Measurements from ENCODE around the gene AGXT2.
A peak's percentile ranks its signal among the peaks of the same experiment; 100 is the strongest.

Gene AGXT2

GRCh38 chr5:35094948-35095347, 47.2 kb upstream of the AGXT2 start:
- Histone ChIP-seq H2AFZ (ENCODE audit: low read depth, low read length) (no peak overlapping the region), H3K9ac (ENCODE audit: low read length) (no peak overlapping the region), H3K4me2 (ENCODE audit: low read length) (no peak overlapping the region), H3K36me3 (replicated peaks; ENCODE audit: low read depth, low read length) (no peaks in the 10 kb centered on the region), H3K4me3 (ENCODE audit: low read length) (no peak overlapping the region), H4K20me1 (ENCODE audit: insufficient read depth, low read length) (no peaks in the 10 kb centered on the region), H3K9me3 (ENCODE audit: insufficient read depth, low read length) (no peaks in the 10 kb centered on the region), H3K27ac (ENCODE audit: low read length) (no peak overlapping the region), H3K4me1 (ENCODE audit: low read length) (peaks cover 4% of the 10 kb centered on the region; the same call in 1 of the 2 replicates), H3K79me2 (ENCODE audit: low read length) (no peaks in the 10 kb centered on the region), H3K27me3 (ENCODE audit: low read depth, low read length) (no peaks in the 10 kb centered on the region)
- TF ChIP-seq CTCF (IDR thresholded peaks at IDR 0.05; ENCODE audit: low read depth, low read length) (no peak), EZH2phosphoT487 (IDR thresholded peaks at IDR 0.05; ENCODE audit: low read depth) (no peak)

GRCh38 chr5:35092703-35093102, 45.0 kb upstream of the AGXT2 start:
- H3K4me3 ChIP-seq (ENCODE audit: low read length), result no peak overlapping the region
- H3K4me2 ChIP-seq (ENCODE audit: low read length), result no peak overlapping the region
- H3K9me3 ChIP-seq (ENCODE audit: insufficient read depth, low read length), result no peaks in the 10 kb centered on the region
- H3K27me3 ChIP-seq (ENCODE audit: low read depth, low read length), result peaks cover 13% of the 10 kb centered on the region
- H3K4me1 ChIP-seq (ENCODE audit: low read length), result peaks cover 4% of the 10 kb centered on the region; the same call in 1 of the 2 replicates
- H4K20me1 ChIP-seq (ENCODE audit: insufficient read depth, low read length), result no peaks in the 10 kb centered on the region
- no peaks in the 10 kb centered on the region for H3K36me3 ChIP-seq (replicated peaks; ENCODE audit: low read depth, low read length)
- no peak for TF ChIP-seq EZH2phosphoT487 (IDR thresholded peaks at IDR 0.05; ENCODE audit: low read depth)
- no peak for TF ChIP-seq CTCF (IDR thresholded peaks at IDR 0.05; ENCODE audit: low read depth, low read length)
- no peak overlapping the region for H3K9ac ChIP-seq (ENCODE audit: low read length)
- H2AFZ ChIP-seq (ENCODE audit: low read depth, low read length), result no peak overlapping the region
- no peak overlapping the region for H3K27ac ChIP-seq (ENCODE audit: low read length)
- H3K79me2 ChIP-seq (ENCODE audit: low read length), result no peaks in the 10 kb centered on the region

GRCh38 chr5:35091704-35092103, 44.0 kb upstream of the AGXT2 start:
- Histone ChIP-seq H3K27me3 (ENCODE audit: low read depth, low read length) (peaks cover 15% of the 10 kb centered on the region), H3K36me3 (replicated peaks; ENCODE audit: low read depth, low read length) (no peaks in the 10 kb centered on the region), H3K9ac (ENCODE audit: low read length) (no peak overlapping the region), H3K9me3 (ENCODE audit: insufficient read depth, low read length) (no peaks in the 10 kb centered on the region), H4K20me1 (ENCODE audit: insufficient read depth, low read length) (no peaks in the 10 kb centered on the region), H3K4me2 (ENCODE audit: low read length) (no peak overlapping the region), H3K27ac (ENCODE audit: low read length) (no peak overlapping the region), H3K79me2 (ENCODE audit: low read length) (no peaks in the 10 kb centered on the region), H3K4me1 (ENCODE audit: low read length) (peaks cover 4% of the 10 kb centered on the region; the same call in 1 of the 2 replicates), H3K4me3 (ENCODE audit: low read length) (no peak overlapping the region), H2AFZ (ENCODE audit: low read depth, low read length) (no peak overlapping the region)
- TF ChIP-seq EZH2phosphoT487 (IDR thresholded peaks at IDR 0.05; ENCODE audit: low read depth) (no peak), CTCF (IDR thresholded peaks at IDR 0.05; ENCODE audit: low read depth, low read length) (no peak)

DNA sequence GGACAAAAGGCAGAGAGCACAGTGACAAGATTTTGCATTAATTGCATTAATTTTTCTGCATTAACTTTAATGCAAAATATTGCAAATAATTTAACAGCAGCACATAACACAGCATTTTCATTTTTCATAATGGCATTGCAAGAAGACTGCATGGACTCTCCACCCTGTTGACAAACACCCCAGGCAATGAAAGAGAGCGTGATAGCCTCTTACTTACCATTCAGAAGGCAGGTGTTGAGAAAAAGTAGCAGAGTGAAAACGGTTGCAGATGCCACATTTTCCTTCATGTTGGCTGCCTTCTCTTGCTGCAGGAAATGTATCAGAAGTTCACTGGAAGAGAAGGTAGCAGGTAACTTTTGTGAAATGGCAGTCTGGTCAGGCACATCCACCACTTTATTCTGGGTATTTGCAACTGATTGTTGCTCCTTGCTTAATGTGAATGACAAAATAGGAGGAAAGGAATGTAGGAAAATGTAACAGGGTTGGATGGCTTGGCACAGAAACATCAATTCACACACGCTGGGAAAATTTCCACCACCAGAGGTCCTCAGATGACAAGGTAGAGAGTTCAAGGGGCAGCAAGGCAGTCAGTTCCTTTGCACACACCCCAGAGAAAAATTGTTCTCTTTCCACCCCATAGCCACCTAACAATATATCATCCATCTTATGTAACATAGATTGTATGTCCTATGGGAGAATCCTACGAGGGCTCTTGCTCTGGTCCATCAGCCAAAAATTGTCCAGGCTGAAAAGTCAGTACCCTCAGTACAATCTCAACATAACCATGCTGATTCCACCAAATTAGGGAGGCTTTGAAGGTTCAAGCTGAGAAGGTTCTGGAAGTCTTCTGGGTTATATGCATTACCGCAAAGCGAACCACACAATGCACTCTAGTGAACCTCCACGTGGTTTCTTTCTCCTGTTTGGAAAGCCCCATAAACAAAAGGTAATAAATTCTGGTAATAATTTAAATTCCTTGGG, 41.9 kb upstream of the AGXT2 start:
- peaks cover 15% of the 10 kb centered on the region for H3K27me3 ChIP-seq (ENCODE audit: low read depth, low read length)
- H4K20me1 ChIP-seq (ENCODE audit: insufficient read depth, low read length), result no peaks in the 10 kb centered on the region
- no peak overlapping the region for H3K4me3 ChIP-seq (ENCODE audit: low read length)
- TF ChIP-seq EZH2phosphoT487 (IDR thresholded peaks at IDR 0.05; ENCODE audit: low read depth) (no peak), CTCF (IDR thresholded peaks at IDR 0.05; ENCODE audit: low read depth, low read length) (peak; percentile 81)
- H3K9me3 ChIP-seq (ENCODE audit: insufficient read depth, low read length), result no peaks in the 10 kb centered on the region
- no peak overlapping the region for H2AFZ ChIP-seq (ENCODE audit: low read depth, low read length)
- no peaks in the 10 kb centered on the region for H3K79me2 ChIP-seq (ENCODE audit: low read length)
- no peaks in the 10 kb centered on the region for H3K4me1 ChIP-seq (ENCODE audit: low read length)
- H3K4me2 ChIP-seq (ENCODE audit: low read length), result no peak overlapping the region
- H3K36me3 ChIP-seq (replicated peaks; ENCODE audit: low read depth, low read length), result no peaks in the 10 kb centered on the region
- no peak overlapping the region for H3K27ac ChIP-seq (ENCODE audit: low read length)
- H3K9ac ChIP-seq (ENCODE audit: low read length), result no peak overlapping the region
